ENCODE measurements around the gene MYBPH. TPM values are rescaled to one million over a fixed set of nuclear protein-coding genes. Genes with fewer than 3 reads are reported as not detected.

MYBPH gene
- total RNA-seq, 1 donor from 2014 or later: not detected

DNA sequence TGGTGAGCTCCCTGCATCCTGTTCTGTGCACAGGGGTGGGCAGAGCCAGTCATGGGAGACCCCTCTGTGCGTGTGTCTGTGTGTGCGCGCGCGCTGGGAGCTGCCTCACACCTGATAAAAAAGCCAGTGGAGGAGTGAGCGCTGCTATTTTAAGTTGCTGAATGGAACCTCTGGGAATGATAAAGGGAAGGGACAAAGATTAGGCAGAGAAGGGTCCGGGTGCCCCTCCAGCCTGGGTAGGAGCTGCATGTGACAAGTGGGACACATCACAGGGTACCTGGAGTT lies 47.3 kb downstream of the MYBPH start:
- Mint-ChIP-seq H3K27ac (peak overlapping the region; percentile 34), H3K4me1 (peaks cover 43% of the 10 kb centered on the region), H3K4me3 (peak overlapping the region; percentile 67), H3K27me3 (ENCODE audit: low read depth) (peaks cover 45% of the 10 kb centered on the region), H3K9me3 (no peaks in the 10 kb centered on the region), H3K36me3 (no peaks in the 10 kb centered on the region)
- TF ChIP-seq, protein P1, sequence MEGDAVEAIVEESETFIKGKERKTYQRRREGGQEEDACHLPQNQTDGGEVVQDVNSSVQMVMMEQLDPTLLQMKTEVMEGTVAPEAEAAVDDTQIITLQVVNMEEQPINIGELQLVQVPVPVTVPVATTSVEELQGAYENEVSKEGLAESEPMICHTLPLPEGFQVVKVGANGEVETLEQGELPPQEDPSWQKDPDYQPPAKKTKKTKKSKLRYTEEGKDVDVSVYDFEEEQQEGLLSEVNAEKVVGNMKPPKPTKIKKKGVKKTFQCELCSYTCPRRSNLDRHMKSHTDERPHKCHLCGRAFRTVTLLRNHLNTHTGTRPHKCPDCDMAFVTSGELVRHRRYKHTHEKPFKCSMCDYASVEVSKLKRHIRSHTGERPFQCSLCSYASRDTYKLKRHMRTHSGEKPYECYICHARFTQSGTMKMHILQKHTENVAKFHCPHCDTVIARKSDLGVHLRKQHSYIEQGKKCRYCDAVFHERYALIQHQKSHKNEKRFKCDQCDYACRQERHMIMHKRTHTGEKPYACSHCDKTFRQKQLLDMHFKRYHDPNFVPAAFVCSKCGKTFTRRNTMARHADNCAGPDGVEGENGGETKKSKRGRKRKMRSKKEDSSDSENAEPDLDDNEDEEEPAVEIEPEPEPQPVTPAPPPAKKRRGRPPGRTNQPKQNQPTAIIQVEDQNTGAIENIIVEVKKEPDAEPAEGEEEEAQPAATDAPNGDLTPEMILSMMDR (IDR thresholded peaks at IDR 0.05; ENCODE audit: unreplicated experiment): no peak
- no peak for DNase-seq (ENCODE audit: low spot score in 2 of 2, unreplicated experiment in 2 of 2)

DNA sequence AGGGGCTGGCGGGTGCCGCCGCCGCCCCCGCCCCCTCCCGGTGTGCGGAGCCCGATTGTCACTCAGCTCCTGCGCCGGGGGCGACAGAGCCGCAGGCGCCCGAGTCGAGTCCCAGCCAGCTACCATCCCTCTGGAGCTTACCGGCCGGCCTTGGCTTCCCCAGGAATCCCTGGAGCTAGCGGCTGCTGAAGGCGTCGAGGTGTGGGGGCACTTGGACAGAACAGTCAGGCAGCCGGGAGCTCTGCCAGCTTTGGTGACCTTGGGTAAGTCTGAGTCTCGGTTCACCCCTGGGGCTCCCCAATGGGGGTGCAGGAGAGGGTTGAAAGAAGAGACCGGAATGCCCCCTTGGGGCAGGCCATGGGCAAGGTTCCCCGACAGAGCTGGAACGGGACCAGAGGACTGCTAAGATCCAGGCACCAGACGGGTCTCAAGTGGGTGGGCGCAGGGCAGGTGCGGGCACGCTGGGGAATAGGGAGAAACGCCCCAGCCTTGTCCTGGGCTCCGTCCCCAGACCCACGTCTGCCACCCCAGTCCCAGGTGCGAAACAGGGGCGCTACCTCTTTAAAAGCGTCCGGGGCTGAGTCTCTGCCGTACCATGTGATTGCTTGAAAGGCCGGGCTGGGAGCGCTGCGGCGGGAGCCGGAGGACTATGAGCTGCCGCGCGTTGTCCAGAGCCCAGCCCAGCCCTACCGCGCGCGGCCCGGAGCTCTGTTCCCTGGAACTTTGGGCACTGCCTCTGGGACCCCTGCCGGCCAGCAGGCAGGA lies 47.8 kb downstream of the MYBPH start, which contains the start of gene ADORA1:
Gene ADORA1, plus strand, starts transcription at position 61 of the 765 bp plus-strand sequence. CDS start 1,116 bp downstream, outside the sequence.
- TF ChIP-seq, protein P1 (IDR thresholded peaks at IDR 0.05; ENCODE audit: unreplicated experiment): no peak
- peaks cover 46% of the 10 kb centered on the region for H3K27me3 Mint-ChIP-seq (ENCODE audit: low read depth)
- H3K36me3 Mint-ChIP-seq: no peaks in the 10 kb centered on the region
- peak within 1 kb of the TSS; percentile 67 for H3K4me3 Mint-ChIP-seq
- H3K4me1 Mint-ChIP-seq: peaks cover 43% of the 10 kb centered on the region
- DNase-seq (ENCODE audit: low spot score in 2 of 2, unreplicated experiment in 2 of 2): peak in 1 of 2 experiments; percentile 70
- peak within 1 kb of the TSS; percentile 34 for H3K27ac Mint-ChIP-seq
- no peaks in the 10 kb centered on the region for H3K9me3 Mint-ChIP-seq

DNA sequence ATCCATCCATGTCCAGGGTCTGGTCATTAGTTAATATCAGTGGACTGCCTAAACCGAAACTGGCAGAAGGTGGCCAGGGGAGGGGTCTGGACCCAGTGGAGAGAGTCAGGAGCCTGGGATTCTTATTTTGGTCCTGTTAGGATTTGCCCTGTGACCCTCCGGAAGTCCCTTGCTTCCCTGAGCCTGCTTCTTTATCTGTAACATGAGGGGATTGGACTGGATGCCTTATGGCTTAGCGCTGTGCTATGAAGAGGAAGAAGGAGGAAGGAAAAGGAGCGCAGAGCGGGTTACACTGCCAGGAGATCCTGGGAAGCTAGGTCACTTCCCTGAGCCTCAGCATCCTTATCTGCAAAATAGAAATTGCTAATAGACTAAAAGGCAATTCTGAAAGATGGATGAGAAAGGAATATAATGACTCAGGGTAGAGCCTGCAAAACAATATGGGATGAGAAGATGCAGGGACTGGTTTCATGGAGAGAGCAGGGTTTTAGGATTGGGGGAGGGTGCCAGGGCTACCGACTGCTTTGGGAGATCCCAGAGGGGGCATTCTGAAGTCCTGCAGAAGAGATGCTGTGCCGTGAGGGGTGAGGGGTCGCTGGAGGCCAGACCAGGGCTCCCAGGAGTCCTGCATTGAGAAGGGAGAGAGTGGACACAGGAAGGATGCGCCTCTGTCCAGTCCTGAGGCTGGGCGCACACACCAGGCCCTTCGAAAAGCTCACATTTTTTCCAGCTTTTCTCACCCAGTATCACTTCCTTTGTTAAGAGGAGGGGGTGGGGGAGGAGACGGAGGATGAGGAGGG lies 48.6 kb downstream of the MYBPH start:
- peak overlapping the region; percentile 1 for H3K27ac Mint-ChIP-seq
- DNase-seq (ENCODE audit: low spot score in 2 of 2, unreplicated experiment in 2 of 2): no peak

DNA sequence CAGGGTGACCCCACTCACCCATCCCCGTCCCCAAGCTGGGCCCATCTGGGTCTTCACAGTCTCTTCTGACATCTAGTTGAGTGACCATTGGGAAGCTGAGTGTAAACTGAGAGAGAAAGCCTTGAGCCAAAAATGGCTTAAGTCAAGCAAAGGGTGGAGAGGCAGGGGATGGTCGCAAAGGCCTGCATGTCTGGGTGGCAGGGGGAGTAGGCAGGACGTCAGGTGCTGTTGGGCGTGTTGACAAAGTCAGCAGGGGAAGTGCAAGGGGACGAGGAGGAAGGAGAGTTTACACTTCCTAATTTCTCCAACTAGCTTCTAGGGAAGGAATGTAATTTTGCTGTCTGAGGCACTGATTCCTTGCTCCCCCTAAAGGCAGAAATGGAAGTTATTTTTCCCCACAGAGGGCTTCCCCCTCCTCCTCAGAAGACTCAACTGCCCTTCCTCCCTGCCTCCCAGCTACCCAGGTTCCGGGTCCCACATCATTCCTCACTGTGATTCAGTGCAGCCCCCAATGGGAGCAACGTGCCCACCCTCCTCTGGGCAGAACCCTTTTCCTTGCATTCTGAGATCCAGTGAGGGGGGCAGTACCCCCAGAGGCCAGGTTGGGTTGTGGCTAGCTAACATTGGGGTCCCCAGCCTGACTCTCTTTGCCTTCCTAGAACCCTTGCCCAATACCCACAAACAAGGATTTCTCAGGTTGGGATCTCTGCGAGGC lies 49.3 kb downstream of the MYBPH start:
- Mint-ChIP-seq H3K27ac (no peak overlapping the region), H3K4me3 (no peak overlapping the region), H3K4me1 (peaks cover 48% of the 10 kb centered on the region), H3K36me3 (no peaks in the 10 kb centered on the region), H3K27me3 (ENCODE audit: low read depth) (peaks cover 55% of the 10 kb centered on the region), H3K9me3 (no peaks in the 10 kb centered on the region)
- peak in 1 of 2 experiments; percentile 36 for DNase-seq (ENCODE audit: low spot score in 2 of 2, unreplicated experiment in 2 of 2)
- TF ChIP-seq, protein P1 (IDR thresholded peaks at IDR 0.05; ENCODE audit: unreplicated experiment): peak; percentile 44

More for the DNA sequence above, 48.6 kb downstream of the MYBPH start:
- TF ChIP-seq, protein P1 (IDR thresholded peaks at IDR 0.05; ENCODE audit: unreplicated experiment): no peak
- Mint-ChIP-seq H3K27me3 (ENCODE audit: low read depth) (peaks cover 49% of the 10 kb centered on the region), H3K36me3 (no peaks in the 10 kb centered on the region), H3K4me3 (peak overlapping the region; percentile 57), H3K4me1 (peaks cover 43% of the 10 kb centered on the region), H3K9me3 (no peaks in the 10 kb centered on the region)

DNA sequence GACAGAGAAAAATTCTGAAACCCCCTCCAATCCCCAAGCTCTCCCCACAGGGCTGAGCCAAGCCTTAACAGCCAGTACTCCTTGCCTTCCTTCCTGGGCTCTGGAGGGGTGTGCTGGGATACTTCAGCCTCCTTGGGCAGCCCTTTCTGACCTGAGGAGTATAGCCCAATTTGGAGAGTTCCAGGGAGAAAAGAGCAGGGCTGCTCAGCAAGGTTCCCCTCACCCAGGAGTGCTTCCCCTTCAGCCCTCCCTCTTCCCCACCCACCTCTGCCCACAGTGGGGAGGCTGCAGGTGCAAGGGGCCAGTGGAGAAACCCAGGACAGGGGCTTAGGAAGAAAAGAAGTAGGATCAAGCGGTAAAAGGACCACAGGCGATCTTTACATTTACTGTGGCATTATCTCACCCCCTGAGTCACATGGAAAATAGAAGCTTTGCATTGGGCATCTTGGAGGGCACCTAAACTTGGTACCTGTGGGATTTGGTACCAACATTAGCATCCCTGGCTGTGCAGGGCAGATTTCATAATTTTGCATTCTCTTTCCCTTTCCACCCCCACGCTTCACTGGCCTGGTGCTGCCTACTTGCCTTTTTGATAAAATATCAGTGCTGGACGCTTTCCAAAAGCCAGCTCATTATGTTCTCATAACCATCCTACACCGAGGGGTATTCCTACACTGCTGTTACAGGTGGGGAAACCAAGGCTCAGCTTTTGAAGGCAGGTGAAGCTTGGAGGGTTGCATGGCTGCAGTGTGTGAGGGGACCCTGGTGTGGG lies 50.9 kb downstream of the MYBPH start:
- no peak overlapping the region for H3K4me3 Mint-ChIP-seq
- H3K36me3 Mint-ChIP-seq: no peaks in the 10 kb centered on the region
- H3K9me3 Mint-ChIP-seq: no peaks in the 10 kb centered on the region
- H3K4me1 Mint-ChIP-seq: peaks cover 54% of the 10 kb centered on the region
- H3K27me3 Mint-ChIP-seq (ENCODE audit: low read depth): peaks cover 68% of the 10 kb centered on the region
- H3K27ac Mint-ChIP-seq: no peak overlapping the region
- TF ChIP-seq, protein P1 (IDR thresholded peaks at IDR 0.05; ENCODE audit: unreplicated experiment): no peak
- no peak for DNase-seq (ENCODE audit: low spot score in 2 of 2, unreplicated experiment in 2 of 2)

All from mesothelial cell of epicardium (in vitro differentiated cells).